Kidney (tissue), 14 donors: Measurements from ENCODE around the gene PTCD3. TPM values are rescaled to one million over a fixed set of nuclear protein-coding genes. Genes with fewer than 3 reads are reported as not detected.

Experiments used
- DNase-seq, 5 donors: peaks; one replicate each; pipeline ENCODE4 v3.0.0-alpha.2; 2013 to 2020
- FAIRE-seq: peaks from 2 replicates; lab custom pipeline; 2012; peaks lifted over from hg19 to GRCh38; lab: Jason Lieb, UNC
- H3K27ac ChIP-seq, 2 donors: one replicate each; pipeline ENCODE4 v1.7.0; 2013; ENCODE audit warnings: low read depth in 2 of 2, low read length in 2 of 2, inconsistent platforms in 1 of 2
- H3K27me3 ChIP-seq: one replicate; pipeline ENCODE4 v1.7.1; 2013; ENCODE audit warnings: low read length, inconsistent platforms; ENCODE audit not compliant: control insufficient read depth, insufficient read depth
- H3K36me3 ChIP-seq, 3 donors: one replicate each; pipeline versions ENCODE4 v1.7.0 to v1.7.1; 2013; ENCODE audit warnings: low read length in 3 of 3, control low read depth in 1 of 3, inconsistent platforms in 1 of 3; ENCODE audit not compliant: insufficient read depth in 3 of 3, control insufficient read depth in 2 of 3
- H3K4me1 ChIP-seq, 3 donors: one replicate each; pipeline versions ENCODE4 v1.7.0 to v1.7.1; 2013; ENCODE audit warnings: low read length in 3 of 3, inconsistent platforms in 1 of 3, low read depth in 1 of 3; ENCODE audit not compliant: control insufficient read depth in 2 of 3, insufficient read depth in 2 of 3
- H3K4me3 ChIP-seq, 3 donors: one replicate each; pipeline versions ENCODE4 v1.7.0 to v1.8.1; 2013; ENCODE audit warnings: low read length in 3 of 3, control low read depth in 1 of 3, inconsistent platforms in 1 of 3
- H3K9ac ChIP-seq, 3 donors: one replicate each; pipeline versions ENCODE4 v1.7.0 to v1.7.1; 2013; ENCODE audit warnings: low read length in 3 of 3, control low read depth in 1 of 3, inconsistent platforms in 1 of 3
- H3K9me3 ChIP-seq, 3 donors: one replicate each; pipeline versions ENCODE4 v1.7.0 to v1.7.1; 2013; ENCODE audit warnings: low read length in 3 of 3, control low read depth in 1 of 3, inconsistent platforms in 1 of 3; ENCODE audit not compliant: control insufficient read depth in 2 of 3, insufficient read depth in 1 of 3
- CTCF ChIP-seq: IDR thresholded peaks from 3 replicates; pipeline ENCODE4 v1.5.1; 2012; ENCODE audit warnings: mild to moderate bottlenecking, moderate library complexity, borderline replicate concordance; ENCODE audit not compliant: insufficient read depth; ENCODE audit errors: extremely low read depth
- intact Hi-C: fragments of 100-400 bp; cut with DNase I; formaldehyde crosslinking; loops from one replicate; pipeline ENCODE4 v1.11.1; 2022
- polyA plus RNA-seq: library from polyadenylated mRNA; stranded (reverse); fragments of 350-450 nt; fragmentation: Illumina TruSeq; extraction: RNeasy Lipid Tissue Mini Kit (QIAGEN cat#74804); gene quantifications from one replicate; pipeline ENCODE4 v1.2.3, GENCODE V29; 2014; ENCODE audit warnings: low read depth, low replicate concordance; ENCODE audit not compliant: insufficient read depth
- total RNA-seq: library from RNA; stranded (reverse); fragmentation: NEBNext Ultra II Directional; extraction: Animal tissue kit (Norgen Biotek cat#: 25700); gene quantifications from one replicate; pipeline ENCODE4 v1.2.1, GENCODE V29; 2021
- donor health status: control.
- donor health status: control.
- donor health status: control.
- donor health status: control.
- donor health status: control.
- donor health status: DM: yes; HTN: yes; CAD: no.
- donor health status: Normal renal cell carcinoma (clear cell type).

PTCD3 gene
- total and polyA plus RNA-seq, 2 donors from 2014 or later = 34.1 to 78.9 TPM

GRCh38 chr2:86143307-86143706 is 37.3 kb downstream of the PTCD3 start:
- TF ChIP-seq CTCF = no peak
- no peaks in the 10 kb centered on the region for H3K9me3 ChIP-seq
- H3K4me3 ChIP-seq = no peak overlapping the region
- no peak overlapping the region for H3K27ac ChIP-seq
- no peaks in the 10 kb centered on the region for H3K4me1 ChIP-seq
- no peaks in the 10 kb centered on the region for H3K27me3 ChIP-seq
- H3K36me3 ChIP-seq = peaks cover 13 to 60% (median 35%) of the 10 kb centered on the region in 3 donors
- DNase-seq (no peak), FAIRE-seq (no peak)
- intact Hi-C loops = no loop called here
- no peak overlapping the region for H3K9ac ChIP-seq

GRCh38 chr2:86143926-86144685 is 38.1 kb downstream of the PTCD3 start:
- Histone ChIP-seq H3K4me1 (no peaks in the 10 kb centered on the region), H3K27me3 (no peaks in the 10 kb centered on the region), H3K9ac (no peak overlapping the region), H3K36me3 (peaks cover 15 to 59% (median 38%) of the 10 kb centered on the region in 3 donors), H3K27ac (no peak overlapping the region), H3K4me3 (no peak overlapping the region), H3K9me3 (no peaks in the 10 kb centered on the region)
- no peak for TF ChIP-seq CTCF
- DNase-seq = no peak
- intact Hi-C loops = no loop called here
- FAIRE-seq = no peak

GRCh38 chr2:86147793-86148192 is 41.8 kb downstream of the PTCD3 start:
- Histone ChIP-seq H3K9ac (no peak overlapping the region), H3K4me1 (no peaks in the 10 kb centered on the region), H3K36me3 (peaks cover 17 to 66% (median 44%) of the 10 kb centered on the region in 3 donors), H3K27me3 (no peaks in the 10 kb centered on the region), H3K9me3 (no peaks in the 10 kb centered on the region), H3K4me3 (no peak overlapping the region), H3K27ac (no peak overlapping the region)
- DNase-seq (no peak), FAIRE-seq (no peak)
- intact Hi-C loops = no loop called here
- TF ChIP-seq CTCF = no peak

- H3K4me3 ChIP-seq = no peak overlapping the region
- DNase-seq (no peak), FAIRE-seq (no peak)
- no peaks in the 10 kb centered on the region for H3K4me1 ChIP-seq
- H3K9ac ChIP-seq = no peak overlapping the region
- no peak for TF ChIP-seq CTCF
- intact Hi-C loops = no loop called here
- no peaks in the 10 kb centered on the region for H3K9me3 ChIP-seq
- H3K27ac ChIP-seq = no peak overlapping the region
- H3K36me3 ChIP-seq = peaks cover 15 to 57% (median 34%) of the 10 kb centered on the region in 3 donors
- H3K27me3 ChIP-seq = no peaks in the 10 kb centered on the region
These were observed 44.5 kb downstream of the PTCD3 start for GRCh38 chr2:86150502-86150901.
